Ishikawa (cell line): ENCODE results near the gene YTHDF2.

Experiments used
- CEBPB ChIP-seq: IDR thresholded peaks from 2 replicates; pipeline ENCODE4 v1.6.1; 2012
- CREB1 ChIP-seq: IDR thresholded peaks from 2 replicates; pipeline ENCODE4 v1.6.1; 2012; ENCODE audit warnings: low read depth
- EGR1 ChIP-seq: IDR thresholded peaks from 2 replicates; pipeline ENCODE4 v1.6.1; 2012
- EP300 ChIP-seq: IDR thresholded peaks from 2 replicates; pipeline ENCODE4 v1.6.1; 2012; ENCODE audit warnings: borderline replicate concordance
- FOXM1 ChIP-seq: IDR thresholded peaks from 2 replicates; pipeline ENCODE4 v1.6.1; 2012; ENCODE audit warnings: low read depth, borderline replicate concordance
- NFIC ChIP-seq: IDR thresholded peaks from 2 replicates; pipeline ENCODE4 v1.6.1; 2012
- RAD21 ChIP-seq: IDR thresholded peaks from 2 replicates; pipeline ENCODE4 v1.6.1; 2012; ENCODE audit warnings: low read depth
- TAF1 ChIP-seq: IDR thresholded peaks from 2 replicates; pipeline ENCODE4 v1.6.1; 2012; ENCODE audit warnings: low read depth, mild to moderate bottlenecking
- TCF12 ChIP-seq: IDR thresholded peaks from 2 replicates; pipeline ENCODE4 v1.6.1; 2012; ENCODE audit warnings: low read depth
- TEAD4 ChIP-seq: IDR thresholded peaks from 2 replicates; pipeline ENCODE4 v1.6.1; 2012
- YY1 ChIP-seq: IDR thresholded peaks from 2 replicates; pipeline ENCODE4 v1.6.1; 2012; ENCODE audit warnings: low read depth
- ZBTB7A ChIP-seq: IDR thresholded peaks from 2 replicates; pipeline ENCODE4 v1.6.1; 2012; ENCODE audit warnings: low read depth
- TF ChIP-seq, protein P1 (sequence below): IDR thresholded peaks from 2 replicates; pipeline ENCODE4 v1.6.1; 2012; ENCODE audit warnings: low read depth, mild to moderate bottlenecking
- TF ChIP-seq, protein P2 (sequence below): IDR thresholded peaks from 2 replicates; pipeline ENCODE4 v1.6.1; 2012
- TF ChIP-seq, protein P3 (sequence below): IDR thresholded peaks from 2 replicates; pipeline ENCODE4 v1.6.1; 2012

The YTHDF2 gene

DNA sequence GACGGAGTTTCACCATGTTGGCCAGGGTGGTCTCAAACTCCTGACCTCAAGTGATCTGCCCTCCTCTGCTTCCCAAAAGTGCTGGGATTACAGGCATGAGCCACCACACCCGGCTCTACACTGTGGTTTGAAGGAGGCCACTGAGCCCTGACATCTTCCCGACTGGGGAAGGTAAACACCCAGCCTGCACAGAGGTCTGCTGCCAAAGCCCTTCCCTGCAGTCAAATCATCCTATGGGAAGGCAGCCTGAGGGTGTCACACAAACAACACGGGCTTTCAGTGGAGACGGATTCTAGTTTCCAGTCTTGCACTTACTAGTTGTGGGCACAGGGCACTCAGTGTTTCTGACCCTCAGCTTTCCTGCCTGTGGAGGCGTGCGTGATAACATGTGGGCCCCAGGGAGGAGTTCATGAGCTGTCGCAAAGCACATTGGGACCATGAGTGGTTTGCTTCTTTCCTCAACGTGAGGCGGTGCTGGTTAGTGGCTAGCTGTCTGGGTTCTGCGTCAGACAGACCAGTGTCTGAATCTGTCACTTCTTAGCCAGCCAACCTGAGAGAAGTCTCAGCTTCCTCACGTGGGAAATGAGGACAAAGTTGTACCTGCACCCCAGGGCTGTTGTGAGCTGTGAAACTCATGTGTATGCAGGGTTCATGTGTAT, 53.8 kb downstream of the YTHDF2 start:
- TF ChIP-seq FOXM1, result no peak
- TF ChIP-seq TCF12, result no peak
- no peak for TF ChIP-seq YY1
- TF ChIP-seq, protein P1, sequence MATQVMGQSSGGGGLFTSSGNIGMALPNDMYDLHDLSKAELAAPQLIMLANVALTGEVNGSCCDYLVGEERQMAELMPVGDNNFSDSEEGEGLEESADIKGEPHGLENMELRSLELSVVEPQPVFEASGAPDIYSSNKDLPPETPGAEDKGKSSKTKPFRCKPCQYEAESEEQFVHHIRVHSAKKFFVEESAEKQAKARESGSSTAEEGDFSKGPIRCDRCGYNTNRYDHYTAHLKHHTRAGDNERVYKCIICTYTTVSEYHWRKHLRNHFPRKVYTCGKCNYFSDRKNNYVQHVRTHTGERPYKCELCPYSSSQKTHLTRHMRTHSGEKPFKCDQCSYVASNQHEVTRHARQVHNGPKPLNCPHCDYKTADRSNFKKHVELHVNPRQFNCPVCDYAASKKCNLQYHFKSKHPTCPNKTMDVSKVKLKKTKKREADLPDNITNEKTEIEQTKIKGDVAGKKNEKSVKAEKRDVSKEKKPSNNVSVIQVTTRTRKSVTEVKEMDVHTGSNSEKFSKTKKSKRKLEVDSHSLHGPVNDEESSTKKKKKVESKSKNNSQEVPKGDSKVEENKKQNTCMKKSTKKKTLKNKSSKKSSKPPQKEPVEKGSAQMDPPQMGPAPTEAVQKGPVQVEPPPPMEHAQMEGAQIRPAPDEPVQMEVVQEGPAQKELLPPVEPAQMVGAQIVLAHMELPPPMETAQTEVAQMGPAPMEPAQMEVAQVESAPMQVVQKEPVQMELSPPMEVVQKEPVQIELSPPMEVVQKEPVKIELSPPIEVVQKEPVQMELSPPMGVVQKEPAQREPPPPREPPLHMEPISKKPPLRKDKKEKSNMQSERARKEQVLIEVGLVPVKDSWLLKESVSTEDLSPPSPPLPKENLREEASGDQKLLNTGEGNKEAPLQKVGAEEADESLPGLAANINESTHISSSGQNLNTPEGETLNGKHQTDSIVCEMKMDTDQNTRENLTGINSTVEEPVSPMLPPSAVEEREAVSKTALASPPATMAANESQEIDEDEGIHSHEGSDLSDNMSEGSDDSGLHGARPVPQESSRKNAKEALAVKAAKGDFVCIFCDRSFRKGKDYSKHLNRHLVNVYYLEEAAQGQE, result no peak
- TF ChIP-seq, protein P2, sequence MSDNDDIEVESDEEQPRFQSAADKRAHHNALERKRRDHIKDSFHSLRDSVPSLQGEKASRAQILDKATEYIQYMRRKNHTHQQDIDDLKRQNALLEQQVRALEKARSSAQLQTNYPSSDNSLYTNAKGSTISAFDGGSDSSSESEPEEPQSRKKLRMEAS, result no peak
- TF ChIP-seq, protein P3, sequence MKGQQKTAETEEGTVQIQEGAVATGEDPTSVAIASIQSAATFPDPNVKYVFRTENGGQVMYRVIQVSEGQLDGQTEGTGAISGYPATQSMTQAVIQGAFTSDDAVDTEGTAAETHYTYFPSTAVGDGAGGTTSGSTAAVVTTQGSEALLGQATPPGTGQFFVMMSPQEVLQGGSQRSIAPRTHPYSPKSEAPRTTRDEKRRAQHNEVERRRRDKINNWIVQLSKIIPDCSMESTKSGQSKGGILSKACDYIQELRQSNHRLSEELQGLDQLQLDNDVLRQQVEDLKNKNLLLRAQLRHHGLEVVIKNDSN, result no peak
- no peak for TF ChIP-seq CREB1
- TF ChIP-seq CEBPB, result no peak
- no peak for TF ChIP-seq ZBTB7A
- no peak for TF ChIP-seq RAD21
- no peak for TF ChIP-seq NFIC
- TF ChIP-seq TAF1, result no peak
- TF ChIP-seq EP300, result no peak
- TF ChIP-seq EGR1, result no peak

DNA sequence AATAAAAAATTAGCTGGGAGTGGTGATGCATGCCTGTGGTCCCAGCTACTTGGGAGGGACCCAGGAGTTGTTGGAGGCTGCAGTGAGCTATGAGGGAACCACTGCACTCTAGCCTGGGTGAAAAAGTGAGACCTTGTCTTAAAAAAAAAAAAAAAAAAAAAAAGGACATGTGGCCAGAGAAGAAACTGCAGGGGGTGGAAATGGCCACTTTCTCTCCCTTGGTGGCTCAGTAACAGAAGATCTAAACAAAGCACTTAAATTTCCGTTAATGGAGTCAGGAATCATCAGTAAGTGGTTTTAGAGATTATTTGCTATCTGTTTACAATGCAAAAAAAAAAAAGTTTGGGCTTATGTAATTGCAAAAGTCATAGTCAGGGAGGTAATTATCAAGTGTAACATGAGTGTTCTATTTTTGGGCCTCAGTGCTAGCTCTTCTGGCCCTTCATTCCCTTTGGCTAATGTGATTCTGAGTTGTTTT, 55.9 kb downstream of the YTHDF2 start:
- no peak for TF ChIP-seq TAF1
- TF ChIP-seq ZBTB7A, result no peak
- TF ChIP-seq, protein P2, result no peak

DNA sequence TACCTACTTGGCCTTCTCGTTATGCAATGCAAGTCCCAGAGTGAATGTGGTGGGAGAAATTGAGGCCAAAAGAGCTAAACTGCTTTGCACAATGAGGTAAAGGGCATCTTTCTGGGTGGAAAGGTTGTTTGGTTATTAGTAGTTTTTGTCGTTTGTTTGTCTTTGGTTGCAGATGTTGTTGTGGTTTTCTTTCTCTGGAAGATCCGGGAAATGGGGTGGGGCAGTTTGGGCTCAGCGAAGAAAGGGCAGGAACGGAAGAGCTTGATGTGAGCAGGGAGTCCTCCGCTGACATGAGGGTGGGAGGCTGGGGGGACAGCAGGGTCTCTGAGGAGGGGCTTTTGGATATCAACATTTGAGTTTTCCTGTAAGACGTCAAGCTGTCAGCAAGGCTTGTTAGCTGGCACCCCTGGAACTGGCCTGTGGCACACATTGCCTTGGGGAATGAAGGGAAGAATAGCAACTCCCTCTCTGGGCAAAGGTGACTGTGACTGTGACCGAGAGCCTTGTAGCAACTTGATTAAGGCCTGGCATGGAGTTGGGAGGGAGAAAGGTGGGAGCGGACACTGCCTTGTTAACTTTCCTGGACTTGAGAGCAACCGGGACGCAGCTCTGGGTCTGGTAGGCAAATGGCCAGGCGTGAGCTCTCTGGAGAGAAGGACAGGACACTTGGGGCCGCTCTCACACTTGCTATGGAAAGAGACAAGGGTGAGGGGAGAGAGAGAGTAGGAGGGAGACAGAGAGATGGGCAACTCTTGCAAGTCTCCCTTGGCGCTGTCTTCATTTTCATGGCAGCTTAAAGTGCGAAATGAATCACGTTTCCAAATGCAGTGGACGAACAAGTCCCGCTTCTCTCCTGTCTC, 59.8 kb downstream of the YTHDF2 start:
- TF ChIP-seq RAD21, result 0 out of 2 replicates have a peak, but pooled peaks have one; percentile 21
- TF ChIP-seq, protein P1, result no peak

DNA sequence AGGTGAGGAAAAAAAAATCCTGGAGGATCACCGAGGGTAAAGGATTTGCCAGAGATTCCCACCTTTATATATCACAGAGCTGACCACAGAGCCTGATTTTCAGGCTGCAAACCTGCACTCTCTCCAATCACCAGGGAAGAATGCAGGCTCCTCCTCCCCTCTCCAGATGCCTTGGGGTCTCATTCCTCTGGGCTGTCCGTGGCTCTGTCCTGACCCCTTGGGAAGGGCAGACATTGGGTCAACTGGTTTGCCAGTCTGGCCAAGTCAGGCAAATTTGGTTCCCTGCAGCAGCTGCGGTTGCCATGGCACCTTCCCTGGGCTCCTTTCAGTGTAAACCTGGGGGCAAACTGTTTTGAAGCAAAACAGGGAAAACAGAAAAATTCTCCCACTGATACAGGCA, 63.6 kb downstream of the YTHDF2 start:
- TF ChIP-seq, protein P3, result no peak
- TF ChIP-seq RAD21, result no peak
- no peak for TF ChIP-seq YY1
- TF ChIP-seq, protein P1, result no peak
- no peak for TF ChIP-seq TEAD4
- no peak for TF ChIP-seq TCF12
- no peak for TF ChIP-seq EGR1
- TF ChIP-seq CREB1, result no peak
- no peak for TF ChIP-seq TAF1
- no peak for TF ChIP-seq FOXM1
- no peak for TF ChIP-seq ZBTB7A
- TF ChIP-seq CEBPB, result no peak
- TF ChIP-seq, protein P2, result no peak
- no peak for TF ChIP-seq NFIC
- TF ChIP-seq EP300, result no peak
